Activated T-cell treated with anti-CD3 and anti-CD28 coated beads, Interleukin-2, amount 50 U/mL, for 4 hours (primary cell): ENCODE measurements around the gene MARCHF9. TPM values are rescaled to one million over a fixed set of nuclear protein-coding genes. Genes with fewer than 3 reads are reported as not detected.
A peak's percentile ranks its signal among the peaks of the same experiment; 100 is the strongest.
"Not testable (repeated sequence)": the region's sequence is repeated elsewhere in the genome, so short reads cannot be mapped to it uniquely, and the experiment has no call there.

ENCODE experiments used
- ATAC-seq, 2 donors: fragments of 200-7000 bp; cut with Tn5 transposase; one replicate each; pipeline ENCODE4 v1.10.0; 2021
- DNase-seq: peaks from one replicate; pipeline ENCODE4 v3.0.0-alpha.2; 2020
- H3K27me3 Mint-ChIP-seq: one replicate; pipeline ENCODE4 v1.8.0; 2021; ENCODE audit warnings: low read depth, mixed read lengths
- H3K36me3 Mint-ChIP-seq: one replicate; pipeline ENCODE4 v1.8.0; 2022; ENCODE audit warnings: mixed read lengths; ENCODE audit not compliant: insufficient read depth
- H3K4me1 Mint-ChIP-seq: one replicate; pipeline ENCODE4 v1.8.0; 2021; ENCODE audit warnings: low read depth, mixed read lengths
- H3K4me3 Mint-ChIP-seq: one replicate; pipeline ENCODE4 v1.8.0; 2021; ENCODE audit warnings: mild to moderate bottlenecking, moderate library complexity, mixed read lengths
- H3K9me3 Mint-ChIP-seq: one replicate; pipeline ENCODE4 v1.8.0; 2021; ENCODE audit warnings: mixed read lengths
- total RNA-seq, 3 donors: library from RNA; stranded (reverse); gene quantifications; one replicate each; pipeline ENCODE4 v1.2.1, GENCODE V29; 2021

MARCHF9 gene
- total RNA-seq, 3 donors from 2014 or later = 15.7 to 17.6 (median 17.3) TPM

DNA sequence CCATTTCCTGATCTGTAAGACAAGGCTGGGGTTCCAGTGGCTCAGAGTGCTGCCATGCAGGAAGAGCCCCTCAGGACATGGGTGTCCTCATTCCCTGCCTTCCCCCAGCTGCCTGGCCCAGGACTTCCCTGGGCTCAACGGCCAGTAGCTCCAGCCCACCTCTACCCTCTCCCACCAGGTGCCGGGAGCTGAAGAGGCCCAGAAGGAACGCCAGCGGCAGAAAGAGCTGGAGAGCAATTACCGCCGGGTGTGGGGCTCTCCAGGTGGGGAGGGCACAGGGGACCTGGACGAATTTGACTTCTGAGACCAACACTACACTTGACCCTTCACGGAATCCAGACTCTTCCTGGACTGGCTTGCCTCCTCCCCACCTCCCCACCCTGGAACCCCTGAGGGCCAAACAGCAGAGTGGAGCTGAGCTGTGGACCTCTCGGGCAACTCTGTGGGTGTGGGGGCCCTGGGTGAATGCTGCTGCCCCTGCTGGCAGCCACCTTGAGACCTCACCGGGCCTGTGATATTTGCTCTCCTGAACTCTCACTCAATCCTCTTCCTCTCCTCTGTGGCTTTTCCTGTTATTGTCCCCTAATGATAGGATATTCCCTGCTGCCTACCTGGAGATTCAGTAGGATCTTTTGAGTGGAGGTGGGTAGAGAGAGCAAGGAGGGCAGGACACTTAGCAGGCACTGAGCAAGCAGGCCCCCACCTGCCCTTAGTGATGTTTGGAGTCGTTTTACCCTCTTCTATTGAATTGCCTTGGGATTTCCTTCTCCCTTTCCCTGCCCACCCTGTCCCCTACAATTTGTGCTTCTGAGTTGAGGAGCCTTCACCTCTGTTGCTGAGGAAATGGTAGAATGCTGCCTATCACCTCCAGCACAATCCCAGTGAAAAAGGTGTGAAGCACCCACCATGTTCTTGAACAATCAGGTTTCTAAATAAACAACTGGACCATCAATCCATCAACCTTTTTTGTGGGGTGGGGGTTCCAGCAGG is 34.0 kb upstream of the MARCHF9 start:
- Mint-ChIP-seq H3K4me1 (peaks cover 9% of the 10 kb centered on the region), H3K4me3 (no peak overlapping the region), H3K36me3 (peaks cover 20% of the 10 kb centered on the region), H3K27me3 (no peaks in the 10 kb centered on the region), H3K9me3 (no peaks in the 10 kb centered on the region)
- ATAC-seq (no peak), DNase-seq (no peak)

DNA sequence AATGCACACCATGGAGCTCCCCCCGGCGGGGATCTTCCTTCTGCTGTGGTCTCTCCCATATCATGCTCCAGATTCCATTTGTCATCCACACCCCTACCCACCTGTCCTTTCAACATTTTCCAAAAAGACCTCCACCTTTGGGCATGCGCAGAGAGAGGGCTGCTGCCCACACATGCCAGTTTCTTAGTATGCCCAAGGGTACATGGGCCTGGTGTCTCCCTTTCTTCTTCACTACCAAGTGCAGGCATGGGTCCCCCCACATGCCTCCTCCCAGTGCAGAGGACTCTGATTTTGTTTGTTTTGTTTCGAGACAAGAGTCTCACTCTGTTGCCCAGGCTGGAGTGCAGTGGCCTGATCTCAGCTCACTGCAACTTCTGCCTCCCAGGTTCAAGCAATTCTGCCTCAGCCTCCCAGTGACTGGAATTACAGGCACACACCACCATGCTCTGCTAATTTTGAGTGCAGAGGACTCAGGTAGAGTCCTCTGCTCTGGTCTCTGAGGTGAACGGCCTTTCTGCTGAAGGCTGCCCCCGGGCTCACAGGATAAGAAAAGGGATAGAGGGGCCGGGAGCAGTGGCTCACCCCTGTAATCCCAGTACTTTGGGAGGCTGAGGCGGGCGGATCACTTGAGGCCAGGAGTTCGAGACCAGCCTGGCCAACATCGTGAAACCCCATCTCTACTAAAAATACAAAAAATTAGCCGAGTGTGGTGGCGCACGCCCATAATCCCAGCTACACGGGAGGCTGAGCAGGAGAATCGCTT is 32.9 kb upstream of the MARCHF9 start:
- not testable (repeated sequence) for H3K4me1 Mint-ChIP-seq, H3K27me3 Mint-ChIP-seq, H3K4me3 Mint-ChIP-seq, ATAC-seq, DNase-seq, H3K9me3 Mint-ChIP-seq
- peaks cover 22% of the 10 kb centered on the region for H3K36me3 Mint-ChIP-seq

DNA sequence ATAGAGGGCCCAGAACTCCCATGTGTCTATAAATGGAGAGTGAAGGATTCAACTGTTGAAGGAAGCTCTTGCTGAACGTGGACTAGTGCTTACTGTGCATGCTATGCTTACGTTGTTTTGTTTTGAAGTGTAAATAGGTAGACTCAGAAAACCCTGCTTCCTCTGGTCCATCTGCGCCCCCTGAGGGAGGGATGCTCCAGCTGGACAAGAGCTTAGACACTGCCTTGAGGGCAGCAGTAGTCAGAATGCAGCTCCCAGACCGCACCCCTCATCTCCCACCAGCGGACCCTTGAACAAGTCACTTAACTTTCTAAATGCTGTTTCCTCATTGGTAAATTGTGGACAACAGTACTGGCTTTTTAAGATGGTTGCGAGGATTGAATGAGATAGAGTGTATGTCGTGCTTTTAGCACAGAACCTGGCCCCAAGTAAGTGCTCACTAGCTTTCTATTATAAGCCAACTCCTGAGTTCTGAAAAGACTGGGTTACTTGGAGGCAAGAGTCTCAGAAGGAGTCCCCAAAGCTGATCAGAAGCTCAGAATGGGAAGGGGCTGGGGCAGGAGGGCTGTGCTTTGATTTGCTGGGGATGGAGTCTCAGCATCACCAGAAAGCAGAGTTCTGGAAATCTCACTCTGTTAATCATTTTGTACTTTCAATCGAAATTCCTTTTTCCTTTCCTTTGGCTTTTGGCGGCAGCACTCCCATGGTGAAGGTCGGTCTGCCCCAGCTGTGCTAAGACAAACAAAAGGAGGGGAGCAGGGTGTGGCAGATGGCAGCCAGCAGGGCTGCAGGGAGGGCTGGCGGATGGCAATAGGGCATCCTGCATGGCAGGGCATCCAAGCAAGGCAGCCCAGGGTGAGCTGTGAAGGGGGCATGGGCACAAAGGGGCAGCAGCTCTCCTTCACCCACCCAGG is 31.9 kb upstream of the MARCHF9 start:
- DNase-seq = no peak
- ATAC-seq = peak in 1 of 2 donors; percentile 5
- Mint-ChIP-seq H3K4me1 (peaks cover 9% of the 10 kb centered on the region), H3K27me3 (no peaks in the 10 kb centered on the region), H3K4me3 (no peak overlapping the region), H3K9me3 (no peaks in the 10 kb centered on the region), H3K36me3 (peaks cover 24% of the 10 kb centered on the region)

DNA sequence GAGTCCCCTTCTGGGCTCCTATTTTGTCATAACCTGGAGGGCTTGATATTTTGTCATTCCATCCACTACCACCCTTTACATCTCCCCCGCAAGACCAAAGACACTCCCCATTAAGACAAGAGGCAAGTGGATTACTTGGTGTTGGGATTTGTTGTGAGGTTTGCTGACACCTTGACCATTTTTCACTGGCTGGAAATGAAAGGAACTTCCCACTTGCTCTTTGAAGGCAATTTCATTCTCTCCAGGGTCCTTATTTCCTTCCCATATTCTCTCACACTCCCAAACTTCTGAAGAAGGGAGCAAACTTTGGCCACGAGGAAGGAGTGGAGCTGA is 31.3 kb upstream of the MARCHF9 start:
- ATAC-seq (peak in 1 of 2 donors; percentile 9), DNase-seq (no peak)
- Mint-ChIP-seq H3K36me3 (peaks cover 24% of the 10 kb centered on the region), H3K4me1 (peaks cover 9% of the 10 kb centered on the region), H3K4me3 (no peak overlapping the region), H3K9me3 (no peaks in the 10 kb centered on the region), H3K27me3 (no peaks in the 10 kb centered on the region)

DNA sequence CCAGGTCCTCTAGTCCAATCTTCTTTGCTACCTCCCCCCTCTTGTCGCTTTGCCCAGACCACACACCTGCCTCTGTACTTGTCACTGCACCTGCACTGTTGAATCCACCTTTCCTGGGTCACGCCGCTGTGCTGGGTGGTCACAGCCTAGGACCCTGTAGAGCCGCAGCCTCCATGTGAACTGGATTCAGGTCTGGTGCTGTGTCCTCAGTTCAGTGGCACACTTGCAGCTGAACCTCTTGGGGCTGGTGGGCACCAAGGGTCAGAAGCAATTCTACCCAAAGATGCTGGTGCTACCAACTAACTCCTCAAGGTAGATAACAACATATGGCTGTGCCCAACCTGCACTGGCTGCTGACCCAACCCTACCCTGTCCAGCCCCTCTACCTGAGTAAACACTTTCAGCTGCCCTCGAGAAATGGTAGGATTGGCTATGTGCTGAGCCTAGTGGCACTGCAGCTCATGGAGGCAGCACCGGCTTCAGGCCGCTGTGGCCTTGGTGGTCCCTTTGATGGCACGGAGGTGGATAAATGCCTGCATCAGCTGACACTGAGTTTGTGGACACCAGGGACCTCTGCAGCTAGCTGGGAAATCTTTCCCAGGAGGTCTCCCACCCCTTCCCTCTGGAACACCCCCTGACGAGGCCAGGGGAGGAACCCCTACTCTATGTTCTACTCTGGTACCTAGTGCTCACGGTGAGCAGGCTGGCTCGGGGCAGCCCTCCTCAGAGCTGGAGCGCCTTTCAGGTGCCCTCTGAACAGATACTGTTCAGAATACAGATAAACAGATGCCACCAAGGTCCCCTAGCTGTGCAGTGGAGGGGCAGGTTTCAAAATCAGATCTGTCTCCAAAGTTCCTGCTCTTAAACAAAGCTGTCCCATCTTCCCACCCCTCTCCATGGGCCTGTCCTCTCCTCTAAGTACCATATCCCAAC is 30.6 kb upstream of the MARCHF9 start:
- peaks cover 9% of the 10 kb centered on the region for H3K4me1 Mint-ChIP-seq
- H3K4me3 Mint-ChIP-seq = no peak overlapping the region
- no peaks in the 10 kb centered on the region for H3K27me3 Mint-ChIP-seq
- ATAC-seq (no peak), DNase-seq (no peak)
- H3K9me3 Mint-ChIP-seq = no peaks in the 10 kb centered on the region
- H3K36me3 Mint-ChIP-seq = peaks cover 23% of the 10 kb centered on the region

DNA sequence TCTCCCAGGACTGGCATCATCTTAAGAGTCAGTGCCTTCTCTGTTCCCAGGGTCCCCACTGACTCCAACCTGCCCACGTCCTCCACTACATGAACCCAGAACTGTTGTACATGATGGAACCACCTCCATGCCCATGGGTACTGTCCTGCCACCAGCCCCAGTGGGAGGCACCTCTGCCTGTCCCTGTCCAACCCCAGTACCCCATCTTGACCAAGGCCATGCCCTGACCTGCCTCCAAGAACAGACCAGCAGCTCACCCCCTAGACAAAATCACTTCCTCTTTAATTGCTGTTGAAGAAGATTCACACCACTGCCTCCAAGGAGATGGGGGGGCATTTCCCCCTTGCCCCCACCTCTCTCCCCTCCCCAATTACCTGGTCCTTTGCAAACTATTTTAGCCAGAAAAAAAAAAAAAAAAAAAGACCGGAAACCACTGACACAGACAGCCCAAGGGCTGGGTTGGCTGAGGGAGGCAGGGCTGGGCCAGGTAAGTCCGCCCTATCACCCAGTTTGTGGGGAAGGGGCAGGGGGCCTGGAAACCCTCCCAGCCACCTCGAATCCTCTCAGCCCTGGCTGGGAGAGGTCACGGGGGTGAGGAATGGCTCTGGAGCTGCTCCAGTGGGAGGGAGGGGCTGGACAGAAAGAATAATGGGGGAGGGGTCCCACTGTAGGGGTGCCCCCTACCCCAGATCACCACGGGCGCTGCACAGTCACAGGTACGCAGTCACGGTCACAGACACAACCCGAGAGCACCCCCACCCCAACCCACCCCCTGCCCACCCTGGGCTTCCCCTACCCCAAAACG is 29.8 kb upstream of the MARCHF9 start:
- Mint-ChIP-seq H3K9me3 (no peaks in the 10 kb centered on the region), H3K36me3 (peaks cover 19% of the 10 kb centered on the region), H3K4me3 (no peak overlapping the region), H3K27me3 (no peaks in the 10 kb centered on the region), H3K4me1 (peaks cover 9% of the 10 kb centered on the region)
- ATAC-seq = no peak
- DNase-seq = no peak

DNA sequence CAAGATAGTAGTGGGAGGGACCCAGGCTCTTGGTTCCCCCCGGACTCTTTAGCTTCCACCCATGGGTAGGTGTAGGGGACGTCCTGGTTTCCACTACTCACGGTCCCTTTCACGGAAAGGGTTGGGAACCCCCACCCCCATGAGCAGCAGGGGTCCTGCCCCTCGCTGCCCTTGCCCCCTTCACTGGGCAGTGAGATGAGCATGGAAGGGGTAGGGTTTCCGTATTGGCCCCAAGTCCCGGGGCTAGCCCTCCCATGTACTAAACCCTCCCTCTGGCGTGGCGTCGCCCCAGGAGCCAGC is 29.1 kb upstream of the MARCHF9 start:
- ATAC-seq (no peak), DNase-seq (no peak)
- Mint-ChIP-seq H3K27me3 (no peaks in the 10 kb centered on the region), H3K9me3 (no peaks in the 10 kb centered on the region), H3K4me3 (no peak overlapping the region), H3K4me1 (peaks cover 9% of the 10 kb centered on the region), H3K36me3 (peaks cover 24% of the 10 kb centered on the region)

DNA sequence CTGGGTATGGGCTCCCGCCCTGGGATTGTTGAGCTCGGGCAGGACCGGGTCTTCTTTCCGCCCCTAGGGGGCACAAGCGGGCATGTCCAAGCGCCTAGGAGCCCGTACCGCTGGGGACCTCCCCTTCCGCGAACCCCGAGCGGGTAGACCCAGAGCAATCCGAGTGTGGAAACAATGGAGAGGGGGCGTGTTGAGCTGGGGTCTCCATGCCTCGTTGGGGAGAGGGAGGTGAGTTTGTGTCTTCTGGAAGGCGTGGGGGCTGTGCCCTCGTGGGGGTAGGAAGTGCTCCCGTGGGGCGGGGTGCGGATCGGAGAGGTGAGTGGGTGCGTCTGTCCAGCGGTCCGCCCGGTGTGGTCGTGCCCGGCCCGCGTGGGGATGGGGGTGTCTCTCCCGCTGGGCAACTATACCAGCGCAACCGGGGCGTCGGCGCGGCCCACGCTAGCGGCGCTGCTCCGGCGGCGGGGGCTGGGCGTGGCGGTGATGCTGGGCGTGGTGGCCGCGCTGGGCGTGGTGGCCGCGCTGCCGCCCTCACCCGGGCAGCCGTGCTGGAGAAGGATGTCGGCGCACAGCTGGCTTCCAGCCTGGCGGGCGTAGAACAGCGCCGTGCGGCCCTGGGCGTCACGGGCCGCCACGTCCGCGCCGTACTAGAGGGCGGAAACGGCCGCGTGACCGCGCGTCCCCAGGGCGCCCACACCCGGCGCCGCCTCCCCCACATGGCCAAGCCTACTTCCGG is 28.6 kb upstream of the MARCHF9 start:
- peak in 1 of 2 donors; percentile 47 for ATAC-seq
- H3K4me3 Mint-ChIP-seq = no peak overlapping the region

DNA sequence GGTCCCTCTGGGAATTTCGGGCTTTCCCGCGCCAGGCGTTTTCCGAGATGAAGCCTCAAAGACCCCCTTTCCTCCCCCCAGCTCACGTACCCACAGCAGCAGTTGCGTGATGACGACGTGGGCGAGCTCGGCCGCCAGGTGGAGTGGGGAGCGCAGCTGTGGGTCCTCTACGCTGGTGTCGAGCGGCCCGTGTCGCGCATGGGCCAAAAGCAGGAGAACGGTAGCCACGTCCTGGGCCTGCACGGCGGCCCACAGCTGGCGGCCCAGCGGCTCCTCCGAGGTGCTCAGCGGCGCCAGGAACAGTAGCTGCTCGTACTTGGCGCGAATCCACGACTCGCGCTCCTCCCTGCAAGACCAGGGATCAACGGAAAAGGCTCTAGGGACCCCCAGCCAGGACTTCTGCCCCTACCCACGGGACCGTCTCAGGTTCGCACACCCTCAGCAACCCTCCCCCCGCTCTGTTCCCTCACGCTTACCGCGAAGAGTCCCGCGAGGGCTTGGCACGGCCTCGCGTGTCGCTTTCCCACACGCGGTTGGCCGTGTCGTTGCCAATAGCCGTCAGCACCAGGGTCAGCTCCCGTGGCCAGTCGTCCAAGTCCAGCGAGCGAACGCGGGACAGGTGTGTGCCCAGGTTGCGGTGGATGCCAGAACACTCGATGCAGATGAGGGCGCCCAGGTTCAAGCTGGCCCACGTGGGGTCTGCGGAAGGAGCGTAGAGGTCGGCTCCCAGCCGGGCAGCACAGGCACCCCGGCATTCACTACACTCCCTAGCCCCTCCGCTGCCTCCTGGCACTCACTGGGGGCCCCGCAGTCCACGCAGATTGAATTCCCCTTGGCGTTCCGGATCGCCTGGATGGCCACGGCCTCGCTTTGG is 27.8 kb upstream of the MARCHF9 start:
- no peaks in the 10 kb centered on the region for H3K27me3 Mint-ChIP-seq
- DNase-seq (no peak), ATAC-seq (no peak)
- no peaks in the 10 kb centered on the region for H3K9me3 Mint-ChIP-seq
- H3K36me3 Mint-ChIP-seq = peaks cover 33% of the 10 kb centered on the region
- H3K4me1 Mint-ChIP-seq = peaks cover 7% of the 10 kb centered on the region
- no peak overlapping the region for H3K4me3 Mint-ChIP-seq

More for the DNA sequence above, 28.6 kb upstream of the MARCHF9 start:
- Mint-ChIP-seq H3K27me3 (no peaks in the 10 kb centered on the region), H3K9me3 (no peaks in the 10 kb centered on the region), H3K4me1 (peaks cover 9% of the 10 kb centered on the region), H3K36me3 (peaks cover 29% of the 10 kb centered on the region)
- no peak for DNase-seq

DNA sequence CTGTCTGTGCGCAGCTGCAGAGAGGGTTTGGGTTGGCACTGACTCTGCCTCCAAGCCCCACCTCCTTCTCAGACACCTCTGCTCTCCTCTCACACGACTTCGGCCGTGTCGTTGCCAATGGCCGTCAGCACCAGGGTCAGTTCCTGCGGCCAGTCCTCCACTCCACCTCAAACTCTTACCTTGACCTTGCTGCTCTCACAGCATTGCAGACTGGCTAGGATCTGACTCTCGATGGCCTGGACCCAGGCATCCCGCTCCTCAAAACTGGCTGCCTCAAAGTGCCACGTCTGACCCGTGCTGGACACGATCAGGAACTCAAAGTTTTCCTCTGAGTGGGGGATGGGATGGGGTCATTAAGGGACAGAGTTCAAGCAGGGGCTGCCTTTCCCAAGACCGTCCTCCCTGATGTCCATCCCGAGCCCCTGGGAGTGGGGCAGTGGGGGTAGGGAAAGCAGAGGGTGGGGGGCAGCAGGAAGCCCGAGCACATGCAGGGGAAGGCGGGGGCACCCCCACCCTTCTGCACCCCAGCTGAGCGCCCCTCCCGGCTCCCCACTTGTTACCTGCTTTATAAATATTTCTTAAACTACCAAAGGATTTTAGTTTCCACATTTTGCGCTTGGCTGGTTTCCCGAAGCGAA is 27.0 kb upstream of the MARCHF9 start:
- no peak for DNase-seq
- Mint-ChIP-seq H3K4me3 (no peak overlapping the region), H3K27me3 (no peaks in the 10 kb centered on the region), H3K4me1 (peaks cover 7% of the 10 kb centered on the region), H3K9me3 (no peaks in the 10 kb centered on the region), H3K36me3 (peaks cover 40% of the 10 kb centered on the region)
- ATAC-seq = no peak

DNA sequence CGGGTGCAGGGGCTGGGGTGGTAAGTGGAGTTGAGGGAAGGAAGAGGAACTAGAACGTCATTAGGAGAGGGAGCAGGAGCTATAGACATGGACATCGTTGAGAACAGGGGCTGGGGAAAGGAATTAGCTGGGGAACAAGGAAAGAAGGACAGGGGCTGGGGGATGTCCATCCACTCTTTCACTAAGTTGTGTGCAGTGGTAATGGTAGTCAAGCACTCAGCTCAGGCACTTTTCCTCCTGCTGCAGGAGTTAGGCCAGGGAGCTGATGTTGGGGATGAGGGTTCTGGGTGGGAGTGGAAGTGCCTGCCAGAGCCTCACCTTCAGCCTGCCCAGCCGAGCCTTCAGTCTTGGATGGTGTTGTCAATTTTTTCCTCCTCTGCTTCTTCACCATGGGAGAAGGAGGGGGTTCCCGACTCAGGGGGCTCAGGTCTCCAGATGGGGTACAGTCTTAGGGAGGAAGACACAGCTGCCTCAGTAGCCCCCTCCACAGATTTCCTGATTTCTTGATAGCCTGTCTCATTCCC is 25.5 kb upstream of the MARCHF9 start:
- ATAC-seq (no peak), DNase-seq (no peak)
- Mint-ChIP-seq H3K9me3 (no peaks in the 10 kb centered on the region), H3K4me3 (no peak overlapping the region), H3K27me3 (no peaks in the 10 kb centered on the region), H3K36me3 (peaks cover 45% of the 10 kb centered on the region), H3K4me1 (peaks cover 7% of the 10 kb centered on the region)
